B cell (primary cell): ENCODE measurements around the gene PPARG. TPM values are rescaled to one million over a fixed set of nuclear protein-coding genes. Genes with fewer than 3 reads are reported as not detected.

Experiments
- ATAC-seq: fragments of 200-7000 bp; cut with Tn5 transposase; one replicate; pipeline ENCODE4 v1.10.0; 2021; ENCODE audit warnings: low read depth, mild to moderate bottlenecking, moderate number of reproducible peaks, moderate library complexity
- CTCF ChIA-PET: fragments of 350-600 bp; sonication (Branson Sonifier 250); formaldehyde crosslinking; loops from one replicate; lab custom pipeline; 2021; ENCODE audit warnings: antibody characterized with exemption, inconsistent platforms; lab: Charles Lee
- POLR2A ChIA-PET: fragments of 350-600 bp; sonication (Branson Sonifier 250); formaldehyde crosslinking; loops from one replicate; lab custom pipeline; 2021; ENCODE audit warnings: antibody characterized with exemption; lab: Charles Lee
- DNase-seq: peaks from one replicate; pipeline ENCODE4 v3.0.0; 2013
- H2AFZ ChIP-seq: 2 replicates; pipeline ENCODE4 v1.6.1; 2012; ENCODE audit warnings: mild to moderate bottlenecking, low read depth, low read length; ENCODE audit not compliant: insufficient read depth, poor library complexity, severe bottlenecking
- H3K27ac ChIP-seq, 2 donors: 1 replicate in 1 of 2; 2 replicates in 1 of 2; pipeline ENCODE4 v1.5.1; 2012 to 2013; ENCODE audit warnings: low read length in 2 of 2, mild to moderate bottlenecking in 2 of 2, moderate library complexity in 1 of 2
- H3K27me3 ChIP-seq, 4 experiments: fragments of 200-600 bp in 1 of 4; sonication (generic) in 1 of 4; replicated peaks in 1 of 4; 1 replicate in 2 of 4; 2 replicates in 2 of 4; pipeline versions ENCODE4 v1.6.1 to v1.7.0; 2013 to 2016; ENCODE audit warnings: low read length in 3 of 4, mild to moderate bottlenecking in 2 of 4, mixed read lengths in 1 of 4, moderate library complexity in 1 of 4; ENCODE audit not compliant: insufficient read depth in 4 of 4, control insufficient read depth in 3 of 4; ENCODE audit errors: control extremely low read depth in 1 of 4
- H3K36me3 ChIP-seq, 2 experiments: replicated peaks in 1 of 2; 1 replicate in 1 of 2; 2 replicates in 1 of 2; pipeline versions ENCODE4 v1.6.1 to v1.7.1; 2013; ENCODE audit warnings: low read length in 1 of 2; ENCODE audit not compliant: insufficient read depth in 2 of 2, control insufficient read depth in 1 of 2; ENCODE audit errors: control extremely low read depth in 1 of 2, extremely low read depth in 1 of 2
- H3K4me1 ChIP-seq, 2 donors: fragments of 200-600 bp in 1 of 2; sonication (generic) in 1 of 2; 1 replicate in 1 of 2; 2 replicates in 1 of 2; pipeline versions ENCODE4 v1.5.1 to v1.6.1; 2013 to 2017; ENCODE audit warnings: low read length in 2 of 2; ENCODE audit not compliant: control insufficient read depth in 2 of 2, insufficient read depth in 2 of 2
- H3K4me2 ChIP-seq: replicated peaks from 2 replicates; pipeline ENCODE3; 2012; ENCODE audit warnings: mild to moderate bottlenecking, low read depth, low read length; ENCODE audit not compliant: poor library complexity, severe bottlenecking
- H3K4me3 ChIP-seq, 5 experiments: fragments of 200-600 bp in 1 of 5; sonication (generic) in 1 of 5; 1 replicate in 3 of 5; 2 replicates in 2 of 5; pipeline versions ENCODE4 v1.5.1 to v1.7.0; 2011 to 2016; ENCODE audit warnings: low read length in 4 of 5, mild to moderate bottlenecking in 4 of 5, low read depth in 2 of 5, control low read depth in 1 of 5, moderate library complexity in 1 of 5; ENCODE audit not compliant: insufficient read depth in 1 of 5; ENCODE audit errors: control extremely low read depth in 1 of 5, extremely low read depth in 1 of 5
- H3K79me2 ChIP-seq: fragments of 200-600 bp; sonication (generic); one replicate; pipeline ENCODE4 v1.6.0; 2016; ENCODE audit warnings: low read length; ENCODE audit not compliant: control insufficient read depth, insufficient read depth
- H3K9ac ChIP-seq: fragments of 200-600 bp; sonication (generic); 2 replicates; pipeline ENCODE4 v1.6.1; 2017; ENCODE audit warnings: mild to moderate bottlenecking, low read length, moderate library complexity
- H3K9me3 ChIP-seq, 3 donors: one replicate each; pipeline versions ENCODE4 v1.6.1 to v1.7.1; 2013; ENCODE audit warnings: low read length in 2 of 3; ENCODE audit not compliant: control insufficient read depth in 2 of 3, insufficient read depth in 1 of 3; ENCODE audit errors: control extremely low read depth in 1 of 3
- H4K20me1 ChIP-seq: 2 replicates; pipeline ENCODE4 v1.6.0; 2012; ENCODE audit warnings: mild to moderate bottlenecking, low read length; ENCODE audit not compliant: insufficient read depth, control insufficient read depth, poor library complexity, severe bottlenecking
- H3K27ac Mint-ChIP-seq: one replicate; pipeline ENCODE4 v1.8.0; 2021; ENCODE audit warnings: mixed read lengths
- H3K27me3 Mint-ChIP-seq: one replicate; pipeline ENCODE4 v1.8.0; 2021; ENCODE audit warnings: mixed read lengths
- H3K4me1 Mint-ChIP-seq: one replicate; pipeline ENCODE4 v1.8.0; 2021; ENCODE audit warnings: mixed read lengths
- H3K4me3 Mint-ChIP-seq: one replicate; pipeline ENCODE4 v1.8.0; 2021; ENCODE audit warnings: mixed read lengths
- H3K9me3 Mint-ChIP-seq: one replicate; pipeline ENCODE4 v1.8.0; 2022; ENCODE audit warnings: mixed read lengths; ENCODE audit not compliant: insufficient read depth
- CTCF ChIP-seq: fragments of 200-600 bp; IDR thresholded peaks from one replicate; pipeline ENCODE4 v1.8.0; 2022; ENCODE audit warnings: antibody characterized with exemption, mild to moderate bottlenecking
- EZH2 ChIP-seq: IDR thresholded peaks from 2 replicates; pipeline ENCODE4 v1.6.1; 2012; ENCODE audit warnings: borderline replicate concordance, low read depth, mild to moderate bottlenecking, moderate library complexity, low read length; ENCODE audit not compliant: insufficient read depth, poor library complexity, severe bottlenecking
- WGBS: methylation state at CpG from one replicate; pipeline ENCODE4 v1.1.5; 2013; ENCODE audit warnings: missing lambda C conversion rate; ENCODE audit not compliant: insufficient coverage; 5-methylcytosine and 5-hydroxymethylcytosine counted together
- intact Hi-C: fragments of 100-400 bp; cut with micrococcal nuclease; formaldehyde crosslinking; loops from one replicate; pipeline ENCODE4 v1.10.0; 2022
- polyA plus RNA-seq: library from polyadenylated mRNA; depleted of rRNA; stranded (reverse); fragments of >200 nt; gene quantifications from 2 replicates; pipeline ENCODE4 v1.2.3, GENCODE V29; 2012
- total RNA-seq, 2 donors: library from RNA; stranded (reverse); fragments of 120-200 nt in 1 of 2; gene quantifications; 1 replicate in 1 of 2; 2 replicates in 1 of 2; pipeline versions ENCODE4 v1.2.3 to v1.2.4, GENCODE V29; 2013 to 2022

The PPARG gene
- total and polyA plus RNA-seq, 2 donors (not counting 1 experiment from before 2014, with no cell fraction given), result 0.12 to 0.44 TPM

- Mint-ChIP-seq H3K4me1 (no peaks in the 10 kb centered on the region), H3K27ac (no peak overlapping the region), H3K9me3 (no peaks in the 10 kb centered on the region), H3K27me3 (peaks cover 27% of the 10 kb centered on the region), H3K4me3 (no peak overlapping the region)
- no peak overlapping the region for H2AFZ ChIP-seq
- ChIA-PET CTCF (interaction anchor here (1.4 kb wide), 1 partner anchor 54 kb away, joined by 3 read pairs; no protein-coding TSS in a partner anchor), POLR2A (no interaction called here)
- H3K79me2 ChIP-seq, result no peaks in the 10 kb centered on the region
- no peak overlapping the region for H3K4me2 ChIP-seq
- no peak overlapping the region for H3K27ac ChIP-seq
- no peaks in the 10 kb centered on the region for H4K20me1 ChIP-seq
- TF ChIP-seq EZH2 (no peak), CTCF (no peak)
- H3K4me3 ChIP-seq, result no peak overlapping the region
- H3K9ac ChIP-seq, result no peak overlapping the region
- no peak for DNase-seq
- intact Hi-C loops, result no loop called here
- H3K36me3 ChIP-seq, result no peaks in the 10 kb centered on the region
- no peak for ATAC-seq
- WGBS, result 90% methylated on average over 6 of the region's 11 CpGs
- no peaks in the 10 kb centered on the region for H3K4me1 ChIP-seq
- H3K27me3 ChIP-seq, result peaks cover 0 to 8% (median 0%) of the 10 kb centered on the region in 4 experiments
- no peaks in the 10 kb centered on the region for H3K9me3 ChIP-seq
Measured at GRCh38 chr3:12425850-12426579, 137.1 kb downstream of the PPARG start.

GRCh38 chr3:12427551-12427950 lies 138.7 kb downstream of the PPARG start:
- ATAC-seq, result no peak
- no peak overlapping the region for H2AFZ ChIP-seq
- no peak overlapping the region for H3K9ac ChIP-seq
- Mint-ChIP-seq H3K4me3 (no peak overlapping the region), H3K9me3 (no peaks in the 10 kb centered on the region), H3K27ac (no peak overlapping the region), H3K27me3 (peaks cover 23% of the 10 kb centered on the region), H3K4me1 (no peaks in the 10 kb centered on the region)
- WGBS, result 83% methylated on average over 3 of the region's 4 CpGs
- no peaks in the 10 kb centered on the region for H3K4me1 ChIP-seq
- H3K4me3 ChIP-seq, result no peak overlapping the region
- H3K36me3 ChIP-seq, result no peaks in the 10 kb centered on the region
- no peaks in the 10 kb centered on the region for H4K20me1 ChIP-seq
- peaks cover 0 to 8% (median 0%) of the 10 kb centered on the region in 4 experiments for H3K27me3 ChIP-seq
- TF ChIP-seq EZH2 (no peak), CTCF (no peak)
- no peak overlapping the region for H3K27ac ChIP-seq
- H3K79me2 ChIP-seq, result no peaks in the 10 kb centered on the region
- no peak for DNase-seq
- intact Hi-C loops, result no loop called here
- no peaks in the 10 kb centered on the region for H3K9me3 ChIP-seq
- no peak overlapping the region for H3K4me2 ChIP-seq
- POLR2A ChIA-PET, result no interaction called here
- CTCF ChIA-PET, result interaction anchor here (1.4 kb wide), 1 partner anchor 52 kb away, joined by 3 read pairs; no protein-coding TSS in a partner anchor
